ENCODE results near the gene PACRG.

DNA sequence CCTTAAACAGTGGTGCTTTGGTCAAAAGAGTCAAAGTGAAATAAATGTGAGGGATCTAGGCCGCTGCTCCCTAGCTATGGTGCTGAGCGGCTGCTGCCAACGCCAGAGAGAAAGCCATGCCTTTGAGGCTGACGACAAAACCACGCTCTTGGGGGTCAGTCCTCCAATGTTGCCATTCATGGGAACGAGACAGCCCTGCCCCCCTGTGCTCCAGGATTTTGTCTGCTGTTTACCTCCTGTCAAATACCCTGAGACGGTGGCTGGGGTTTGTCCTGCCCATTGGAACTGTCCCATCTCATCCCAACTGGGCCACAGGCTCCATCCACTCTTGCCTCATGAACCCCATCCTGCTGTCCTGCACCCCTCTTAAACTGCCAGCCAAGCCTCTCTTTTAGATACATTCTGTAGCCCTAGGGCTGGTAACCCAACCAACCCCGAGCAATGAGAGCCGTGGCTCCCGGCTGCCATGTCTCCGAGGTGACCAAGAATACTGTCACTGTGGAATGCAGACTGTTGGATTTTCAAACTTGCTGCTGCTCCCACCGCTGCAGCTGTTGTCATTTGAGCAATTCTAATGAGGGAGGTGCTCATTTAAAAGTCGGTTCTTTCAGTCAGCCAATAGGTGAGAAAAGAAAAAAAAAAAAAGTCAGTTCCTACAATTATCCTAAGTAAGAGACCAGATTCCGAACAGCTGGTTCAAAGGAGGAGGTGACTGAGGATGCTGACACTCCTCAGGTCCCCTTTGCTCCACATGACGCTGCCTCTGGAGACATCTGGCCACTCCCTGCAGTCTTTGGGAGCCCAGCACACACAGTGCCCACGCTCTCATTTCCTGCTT is 613.7 kb downstream of the PACRG start:
- TF ChIP-seq, protein P1, sequence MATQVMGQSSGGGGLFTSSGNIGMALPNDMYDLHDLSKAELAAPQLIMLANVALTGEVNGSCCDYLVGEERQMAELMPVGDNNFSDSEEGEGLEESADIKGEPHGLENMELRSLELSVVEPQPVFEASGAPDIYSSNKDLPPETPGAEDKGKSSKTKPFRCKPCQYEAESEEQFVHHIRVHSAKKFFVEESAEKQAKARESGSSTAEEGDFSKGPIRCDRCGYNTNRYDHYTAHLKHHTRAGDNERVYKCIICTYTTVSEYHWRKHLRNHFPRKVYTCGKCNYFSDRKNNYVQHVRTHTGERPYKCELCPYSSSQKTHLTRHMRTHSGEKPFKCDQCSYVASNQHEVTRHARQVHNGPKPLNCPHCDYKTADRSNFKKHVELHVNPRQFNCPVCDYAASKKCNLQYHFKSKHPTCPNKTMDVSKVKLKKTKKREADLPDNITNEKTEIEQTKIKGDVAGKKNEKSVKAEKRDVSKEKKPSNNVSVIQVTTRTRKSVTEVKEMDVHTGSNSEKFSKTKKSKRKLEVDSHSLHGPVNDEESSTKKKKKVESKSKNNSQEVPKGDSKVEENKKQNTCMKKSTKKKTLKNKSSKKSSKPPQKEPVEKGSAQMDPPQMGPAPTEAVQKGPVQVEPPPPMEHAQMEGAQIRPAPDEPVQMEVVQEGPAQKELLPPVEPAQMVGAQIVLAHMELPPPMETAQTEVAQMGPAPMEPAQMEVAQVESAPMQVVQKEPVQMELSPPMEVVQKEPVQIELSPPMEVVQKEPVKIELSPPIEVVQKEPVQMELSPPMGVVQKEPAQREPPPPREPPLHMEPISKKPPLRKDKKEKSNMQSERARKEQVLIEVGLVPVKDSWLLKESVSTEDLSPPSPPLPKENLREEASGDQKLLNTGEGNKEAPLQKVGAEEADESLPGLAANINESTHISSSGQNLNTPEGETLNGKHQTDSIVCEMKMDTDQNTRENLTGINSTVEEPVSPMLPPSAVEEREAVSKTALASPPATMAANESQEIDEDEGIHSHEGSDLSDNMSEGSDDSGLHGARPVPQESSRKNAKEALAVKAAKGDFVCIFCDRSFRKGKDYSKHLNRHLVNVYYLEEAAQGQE (IDR thresholded peaks at IDR 0.05; ENCODE audit: low read depth) = no peak
- no peak for TF ChIP-seq EP300 (IDR thresholded peaks at IDR 0.05; ENCODE audit: borderline replicate concordance)
- TF ChIP-seq, protein P2, sequence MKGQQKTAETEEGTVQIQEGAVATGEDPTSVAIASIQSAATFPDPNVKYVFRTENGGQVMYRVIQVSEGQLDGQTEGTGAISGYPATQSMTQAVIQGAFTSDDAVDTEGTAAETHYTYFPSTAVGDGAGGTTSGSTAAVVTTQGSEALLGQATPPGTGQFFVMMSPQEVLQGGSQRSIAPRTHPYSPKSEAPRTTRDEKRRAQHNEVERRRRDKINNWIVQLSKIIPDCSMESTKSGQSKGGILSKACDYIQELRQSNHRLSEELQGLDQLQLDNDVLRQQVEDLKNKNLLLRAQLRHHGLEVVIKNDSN (IDR thresholded peaks at IDR 0.05) = no peak
- TF ChIP-seq CREB1 (IDR thresholded peaks at IDR 0.05; ENCODE audit: low read depth) = no peak
- TF ChIP-seq TCF12 (IDR thresholded peaks at IDR 0.05; ENCODE audit: low read depth) = no peak
- no peak for TF ChIP-seq RAD21 (IDR thresholded peaks at IDR 0.05; ENCODE audit: low read depth)
- TF ChIP-seq TAF1 (IDR thresholded peaks at IDR 0.05; ENCODE audit: low read depth) = no peak
- TF ChIP-seq, protein P3, sequence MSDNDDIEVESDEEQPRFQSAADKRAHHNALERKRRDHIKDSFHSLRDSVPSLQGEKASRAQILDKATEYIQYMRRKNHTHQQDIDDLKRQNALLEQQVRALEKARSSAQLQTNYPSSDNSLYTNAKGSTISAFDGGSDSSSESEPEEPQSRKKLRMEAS (IDR thresholded peaks at IDR 0.05) = no peak

All from Ishikawa (cell line).